Activated CD8-positive, alpha-beta memory T cell treated with anti-CD3 and anti-CD28 coated beads for 1 hour (primary cell): ENCODE measurements around the gene PNPO.

ENCODE experiments used
- DNase-seq, 2 donors: peaks; one replicate each; pipeline ENCODE4 v3.0.0-alpha.2; 2020; ENCODE audit warnings: low read depth in 1 of 2; ENCODE audit errors: extremely low read depth in 1 of 2

The PNPO gene

GRCh38 chr17:47994724-47995123 is 53.4 kb downstream of the PNPO start:
- DNase-seq, result no peak

- DNase-seq, result no peak
Observed at GRCh38 chr17:47995241-47995935, 54.0 kb downstream of the PNPO start.

GRCh38 chr17:47996201-47996600 is 54.8 kb downstream of the PNPO start:
- DNase-seq, result no peak

GRCh38 chr17:47997586-47997985 is 56.2 kb downstream of the PNPO start:
- DNase-seq, result no peak

GRCh38 chr17:47998044-47998443 is 56.7 kb downstream of the PNPO start:
- no peak for DNase-seq
